HCT116 (cell line): ENCODE measurements around the gene PHOSPHO1.

ENCODE experiments used
- POLR2A ChIP-seq: IDR thresholded peaks from 2 replicates; pipeline ENCODE4 v1.7.0; 2011; ENCODE audit warnings: borderline replicate concordance; ENCODE audit not compliant: insufficient read depth, insufficient read length; ENCODE audit errors: extremely low read depth
- POLR2AphosphoS5 ChIP-seq: IDR thresholded peaks from 2 replicates; pipeline ENCODE4 v1.6.1; 2011; ENCODE audit warnings: mild to moderate bottlenecking, low read depth, low read length, moderate library complexity
- RAD21 ChIP-seq: IDR thresholded peaks from 2 replicates; pipeline ENCODE4 v1.6.1; 2012; ENCODE audit warnings: low read depth, mild to moderate bottlenecking
- YY1 ChIP-seq: IDR thresholded peaks from 2 replicates; pipeline ENCODE4 v1.6.1; 2011; ENCODE audit warnings: low read length, low read depth, moderate library complexity, mild to moderate bottlenecking; ENCODE audit not compliant: insufficient replicate concordance; ENCODE audit errors: extremely low read depth
- TF ChIP-seq, protein P1 (sequence below), 3 experiments: fragments of 200-600 bp in 1 of 3; sonication (generic) in 1 of 3; IDR thresholded peaks in 2 of 3; conservative IDR thresholded peaks in 1 of 3; 2 replicates each; pipeline ENCODE4 v1.5.1; 2012 to 2017; ENCODE audit warnings: low read depth in 2 of 3, low read length in 2 of 3, antibody characterized with exemption in 1 of 3, borderline replicate concordance in 1 of 3, control low read depth in 1 of 3, mild to moderate bottlenecking in 1 of 3, mixed read lengths in 1 of 3, mixed run types in 1 of 3, moderate library complexity in 1 of 3; ENCODE audit not compliant: insufficient read depth in 1 of 3
- TF ChIP-seq, protein P2 (sequence below): IDR thresholded peaks from 2 replicates; pipeline ENCODE4 v1.6.1; 2011; ENCODE audit warnings: mild to moderate bottlenecking, low read length, moderate library complexity; ENCODE audit not compliant: insufficient replicate concordance; ENCODE audit errors: extremely low read depth
- TF ChIP-seq, protein P3 (sequence below): IDR thresholded peaks from 2 replicates; pipeline ENCODE4 v1.6.1; 2012

DNA sequence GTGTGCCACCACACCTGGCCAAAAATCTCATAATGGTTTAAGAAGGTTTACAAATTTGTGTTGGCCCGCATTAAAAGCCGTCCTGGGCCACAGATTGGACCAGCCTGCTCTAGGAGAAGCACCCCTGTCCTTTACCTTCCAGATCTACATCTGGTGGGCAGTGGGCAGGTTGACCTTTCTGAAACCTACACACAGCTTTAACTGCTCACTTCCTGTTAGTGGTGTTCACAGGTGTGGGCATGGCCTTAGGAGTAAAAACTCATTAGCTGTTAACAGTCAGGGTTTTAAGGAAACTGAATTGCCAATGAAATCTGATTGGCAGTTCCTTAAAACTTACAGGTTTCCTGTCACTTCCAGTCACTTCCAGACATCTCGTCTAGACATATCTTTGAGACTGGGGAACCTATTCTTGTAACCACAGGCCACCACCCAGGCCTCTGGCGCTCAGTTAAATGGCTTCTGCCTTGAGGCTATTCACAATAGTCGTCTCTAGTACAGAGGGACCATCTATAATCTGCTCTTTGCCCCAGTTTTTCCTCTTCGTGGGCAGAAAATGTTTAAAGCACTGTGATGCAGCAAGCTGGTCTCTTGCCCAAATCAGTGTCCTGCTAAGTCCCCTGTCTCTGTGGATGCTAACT lies 49.5 kb downstream of the PHOSPHO1 start:
- TF ChIP-seq, protein P1, sequence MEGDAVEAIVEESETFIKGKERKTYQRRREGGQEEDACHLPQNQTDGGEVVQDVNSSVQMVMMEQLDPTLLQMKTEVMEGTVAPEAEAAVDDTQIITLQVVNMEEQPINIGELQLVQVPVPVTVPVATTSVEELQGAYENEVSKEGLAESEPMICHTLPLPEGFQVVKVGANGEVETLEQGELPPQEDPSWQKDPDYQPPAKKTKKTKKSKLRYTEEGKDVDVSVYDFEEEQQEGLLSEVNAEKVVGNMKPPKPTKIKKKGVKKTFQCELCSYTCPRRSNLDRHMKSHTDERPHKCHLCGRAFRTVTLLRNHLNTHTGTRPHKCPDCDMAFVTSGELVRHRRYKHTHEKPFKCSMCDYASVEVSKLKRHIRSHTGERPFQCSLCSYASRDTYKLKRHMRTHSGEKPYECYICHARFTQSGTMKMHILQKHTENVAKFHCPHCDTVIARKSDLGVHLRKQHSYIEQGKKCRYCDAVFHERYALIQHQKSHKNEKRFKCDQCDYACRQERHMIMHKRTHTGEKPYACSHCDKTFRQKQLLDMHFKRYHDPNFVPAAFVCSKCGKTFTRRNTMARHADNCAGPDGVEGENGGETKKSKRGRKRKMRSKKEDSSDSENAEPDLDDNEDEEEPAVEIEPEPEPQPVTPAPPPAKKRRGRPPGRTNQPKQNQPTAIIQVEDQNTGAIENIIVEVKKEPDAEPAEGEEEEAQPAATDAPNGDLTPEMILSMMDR (IDR thresholded peaks at IDR 0.05 in 2 of 3, conservative IDR thresholded peaks at IDR 0.05 in 1 of 3; ENCODE audit: borderline replicate concordance in 1 of 3, insufficient read depth in 1 of 3, low read depth in 2 of 3, low read length in 2 of 3), result no peak
- TF ChIP-seq POLR2A (no peak), YY1 (no peak), POLR2AphosphoS5 (no peak), RAD21 (no peak)
- TF ChIP-seq, protein P2, sequence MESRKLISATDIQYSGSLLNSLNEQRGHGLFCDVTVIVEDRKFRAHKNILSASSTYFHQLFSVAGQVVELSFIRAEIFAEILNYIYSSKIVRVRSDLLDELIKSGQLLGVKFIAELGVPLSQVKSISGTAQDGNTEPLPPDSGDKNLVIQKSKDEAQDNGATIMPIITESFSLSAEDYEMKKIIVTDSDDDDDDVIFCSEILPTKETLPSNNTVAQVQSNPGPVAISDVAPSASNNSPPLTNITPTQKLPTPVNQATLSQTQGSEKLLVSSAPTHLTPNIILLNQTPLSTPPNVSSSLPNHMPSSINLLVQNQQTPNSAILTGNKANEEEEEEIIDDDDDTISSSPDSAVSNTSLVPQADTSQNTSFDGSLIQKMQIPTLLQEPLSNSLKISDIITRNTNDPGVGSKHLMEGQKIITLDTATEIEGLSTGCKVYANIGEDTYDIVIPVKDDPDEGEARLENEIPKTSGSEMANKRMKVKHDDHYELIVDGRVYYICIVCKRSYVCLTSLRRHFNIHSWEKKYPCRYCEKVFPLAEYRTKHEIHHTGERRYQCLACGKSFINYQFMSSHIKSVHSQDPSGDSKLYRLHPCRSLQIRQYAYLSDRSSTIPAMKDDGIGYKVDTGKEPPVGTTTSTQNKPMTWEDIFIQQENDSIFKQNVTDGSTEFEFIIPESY, result no peak
- TF ChIP-seq, protein P3, sequence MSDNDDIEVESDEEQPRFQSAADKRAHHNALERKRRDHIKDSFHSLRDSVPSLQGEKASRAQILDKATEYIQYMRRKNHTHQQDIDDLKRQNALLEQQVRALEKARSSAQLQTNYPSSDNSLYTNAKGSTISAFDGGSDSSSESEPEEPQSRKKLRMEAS, result no peak
